ENCODE data around the gene NCAM1.

DNA sequence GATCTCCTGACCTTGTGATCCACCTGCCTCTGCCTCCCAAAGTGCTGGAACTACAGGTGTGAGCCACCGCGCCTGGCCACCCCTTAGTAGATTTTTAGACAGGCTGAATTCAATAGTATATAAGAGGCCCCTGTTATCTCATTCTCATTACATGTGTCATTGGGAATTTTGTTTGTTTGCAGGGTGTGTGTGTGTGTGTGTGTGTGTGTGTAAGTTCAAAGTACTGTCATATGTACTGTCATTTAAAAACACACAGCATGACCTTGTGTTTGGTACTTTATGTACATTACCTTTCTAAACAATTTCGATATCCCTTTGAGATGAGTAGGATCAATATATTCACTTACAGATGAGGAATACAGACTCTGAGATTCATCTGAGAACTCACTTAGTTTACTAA is 234.5 kb downstream of the NCAM1 start:
- TF ChIP-seq CTCF (IDR thresholded peaks at IDR 0.05; ENCODE audit: borderline replicate concordance, extremely low read depth, low read length, poor library complexity, severe bottlenecking) (no peak), EZH2 (IDR thresholded peaks at IDR 0.05; ENCODE audit: borderline replicate concordance, low read depth, low read length, severe bottlenecking) (no peak)
